Kasumi-1 (cell line): ENCODE data around the gene MID1.

ENCODE experiments used
- DNase-seq, 2 experiments: peaks; one replicate each; lab custom pipeline; 2025; lab: John Stamatoyannopoulos, UW

MID1 gene

GRCh38 chrX:10576777-10577447 is 43.5 kb downstream of the MID1 start:
- DNase-seq, result no peak

- DNase-seq, result no peak
Observed at GRCh38 chrX:10576186-10576585, 44.2 kb downstream of the MID1 start.

DNA sequence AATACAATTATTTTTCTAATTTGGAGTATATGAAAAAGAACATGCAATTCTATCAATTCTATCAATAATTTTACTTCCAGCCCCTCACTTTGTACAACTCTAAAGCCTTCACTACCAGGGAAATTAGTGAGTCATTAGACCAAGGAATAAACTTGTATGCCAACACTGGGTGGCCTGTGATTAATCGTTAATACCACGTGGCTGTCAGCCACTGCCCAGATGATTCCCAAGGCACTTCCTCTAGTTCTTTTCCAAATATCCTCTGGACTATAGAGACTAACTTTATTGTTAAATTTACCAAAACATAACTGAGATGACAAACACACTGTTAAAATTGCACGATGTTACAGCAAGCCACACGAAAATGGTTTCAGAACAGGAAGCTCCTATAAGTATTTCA is 45.7 kb downstream of the MID1 start:
- no peak for DNase-seq

GRCh38 chrX:10571260-10571659 is 49.1 kb downstream of the MID1 start:
- no peak for DNase-seq

GRCh38 chrX:10570601-10571000 is 49.8 kb downstream of the MID1 start:
- DNase-seq, result no peak

DNA sequence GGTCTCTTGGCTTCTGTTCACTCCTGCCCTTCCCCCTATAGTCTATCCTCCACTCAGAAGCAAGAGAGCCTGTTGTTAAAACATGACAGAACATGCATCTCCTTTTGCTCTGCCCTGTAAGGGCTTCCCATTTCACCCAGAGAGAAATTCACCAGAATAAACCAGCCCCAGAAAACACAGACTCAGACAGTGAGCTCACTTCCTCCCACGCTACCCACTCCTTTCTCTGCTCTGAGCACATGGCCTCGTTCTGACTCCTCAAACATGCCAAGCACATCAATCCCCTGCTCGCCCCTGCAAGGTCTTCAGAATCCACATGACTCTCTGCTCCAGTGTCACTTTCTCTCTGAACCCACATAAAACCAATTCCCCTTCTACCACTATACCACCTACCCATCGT is 50.4 kb downstream of the MID1 start:
- DNase-seq, result no peak

- no peak for DNase-seq
Observed at GRCh38 chrX:10568428-10568827, 52.0 kb downstream of the MID1 start.

- DNase-seq, result no peak
Observed at GRCh38 chrX:10567136-10567535, 53.2 kb downstream of the MID1 start.

DNA sequence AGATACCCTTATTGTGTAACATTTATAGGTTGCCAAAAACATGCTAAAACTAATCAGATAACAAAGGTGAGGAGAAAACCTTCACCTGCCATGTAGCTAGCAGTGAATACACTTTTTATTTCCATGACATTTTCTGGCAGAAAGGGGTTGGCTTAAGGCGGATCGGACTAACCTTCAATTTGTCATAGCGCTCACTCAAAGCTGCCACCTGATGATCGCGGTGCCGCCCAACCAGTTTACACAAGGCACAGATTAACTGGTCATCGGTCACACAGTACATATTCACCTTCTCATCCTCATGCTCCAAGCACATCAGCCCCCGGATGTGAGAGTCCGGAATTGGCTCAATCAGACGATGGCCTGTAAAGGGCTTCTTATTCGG is 53.7 kb downstream of the MID1 start:
- DNase-seq, result no peak

GRCh38 chrX:10564484-10564883 is 55.9 kb downstream of the MID1 start:
- no peak for DNase-seq

- DNase-seq, result no peak
Observed at GRCh38 chrX:10557166-10557565, 63.2 kb downstream of the MID1 start.

GRCh38 chrX:10556405-10556804 is 64.0 kb downstream of the MID1 start:
- no peak for DNase-seq

- peak; percentile 15 to 25 for DNase-seq
Observed at GRCh38 chrX:10555846-10556245, 64.5 kb downstream of the MID1 start.

- no peak for DNase-seq
Observed at GRCh38 chrX:10554612-10555270, 65.6 kb downstream of the MID1 start.

DNA sequence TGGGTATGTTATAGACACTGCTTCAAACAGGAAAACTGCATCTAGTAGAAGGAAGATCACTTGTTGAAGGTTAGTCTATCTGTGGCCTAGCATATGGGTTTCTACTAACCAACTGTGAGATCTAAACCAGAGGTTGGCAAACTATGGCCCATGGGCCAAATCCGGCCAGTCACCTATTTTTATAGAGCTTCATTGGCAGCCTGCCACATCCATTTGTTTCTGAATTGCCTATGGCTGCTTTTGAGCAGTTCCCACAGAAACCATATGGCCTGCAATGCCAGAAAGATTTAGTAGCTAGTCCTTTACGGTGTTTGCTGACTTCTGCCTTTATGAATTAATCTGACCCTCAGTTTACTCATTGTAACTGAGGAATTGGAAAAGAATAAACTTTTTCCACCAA is 71.1 kb downstream of the MID1 start:
- DNase-seq, result no peak

DNA sequence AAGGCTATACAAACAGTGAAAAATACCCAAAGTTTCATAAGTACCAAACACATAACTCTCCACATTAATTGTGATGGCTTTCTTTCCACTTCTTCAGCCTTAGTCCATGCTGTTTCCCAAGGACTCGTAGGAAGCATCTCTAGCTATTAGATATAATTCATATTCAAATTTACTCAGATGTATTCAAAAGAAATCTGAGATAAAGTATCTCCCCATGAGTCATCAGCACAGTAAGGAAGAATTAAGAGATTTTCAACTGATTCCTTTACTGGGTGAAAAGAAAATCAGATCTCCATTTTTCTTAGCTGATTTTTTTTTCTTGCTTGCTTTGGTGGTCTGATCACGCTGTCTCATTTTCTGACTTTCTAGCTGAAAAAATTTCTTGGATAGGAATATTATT is 71.7 kb downstream of the MID1 start:
- DNase-seq, result no peak

DNA sequence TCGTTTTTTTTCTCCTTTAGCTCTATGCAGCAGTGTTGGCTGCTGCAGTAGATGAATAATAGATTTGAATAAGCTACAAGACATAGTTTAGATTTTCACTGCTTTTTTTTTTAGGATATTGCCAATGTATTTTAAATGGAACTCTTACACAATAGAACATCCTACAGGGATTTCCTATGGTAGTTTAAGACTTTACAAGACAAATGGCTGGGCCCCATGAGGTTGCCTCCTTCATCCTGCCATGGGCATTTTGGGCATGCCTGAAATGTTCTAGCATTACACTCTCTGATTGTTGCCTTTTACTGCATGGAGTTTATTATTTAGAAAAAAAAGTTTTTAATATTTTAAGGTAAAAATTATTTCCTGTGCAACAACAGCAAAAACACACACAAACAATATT is 74.5 kb downstream of the MID1 start:
- DNase-seq, result no peak

DNA sequence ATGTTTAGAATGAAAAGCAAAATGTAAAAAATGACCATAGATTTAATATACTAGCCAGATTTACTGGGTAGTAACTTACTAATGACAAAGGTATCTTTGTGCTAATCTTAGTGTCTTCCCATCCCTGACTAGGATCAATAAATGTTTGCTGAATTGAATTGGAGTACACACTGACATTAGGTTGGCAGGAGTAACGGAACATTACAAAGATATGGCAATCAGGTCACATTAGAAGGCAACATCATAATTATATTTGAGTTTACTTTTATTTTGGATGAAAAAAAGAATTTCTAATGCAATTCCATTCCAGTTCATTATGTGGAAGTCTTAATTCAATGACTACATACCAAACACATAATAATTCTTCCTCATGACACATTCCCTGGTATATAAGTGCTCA is 77.8 kb downstream of the MID1 start:
- DNase-seq, result no peak

- DNase-seq, result no peak
Observed at GRCh38 chrX:10538831-10539230, 81.6 kb downstream of the MID1 start.

DNA sequence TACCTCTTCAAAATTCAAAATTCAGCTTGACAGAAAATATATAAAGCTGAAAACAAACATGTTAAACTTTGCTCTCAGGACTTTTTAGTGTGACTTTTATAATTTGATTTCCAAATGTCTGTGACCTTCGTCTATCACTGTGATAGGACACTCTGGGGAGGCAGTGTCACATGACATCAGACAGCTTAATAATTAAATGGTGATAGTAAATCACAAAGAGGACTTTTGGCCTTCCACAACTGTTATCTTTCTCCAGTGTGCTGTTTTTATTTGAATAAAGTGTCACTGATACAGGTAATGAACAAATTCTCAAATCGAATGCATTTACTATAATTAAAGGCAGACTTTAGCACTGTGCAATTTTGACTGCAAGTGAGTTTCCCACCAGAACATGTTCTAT is 83.1 kb downstream of the MID1 start:
- DNase-seq, result no peak

DNA sequence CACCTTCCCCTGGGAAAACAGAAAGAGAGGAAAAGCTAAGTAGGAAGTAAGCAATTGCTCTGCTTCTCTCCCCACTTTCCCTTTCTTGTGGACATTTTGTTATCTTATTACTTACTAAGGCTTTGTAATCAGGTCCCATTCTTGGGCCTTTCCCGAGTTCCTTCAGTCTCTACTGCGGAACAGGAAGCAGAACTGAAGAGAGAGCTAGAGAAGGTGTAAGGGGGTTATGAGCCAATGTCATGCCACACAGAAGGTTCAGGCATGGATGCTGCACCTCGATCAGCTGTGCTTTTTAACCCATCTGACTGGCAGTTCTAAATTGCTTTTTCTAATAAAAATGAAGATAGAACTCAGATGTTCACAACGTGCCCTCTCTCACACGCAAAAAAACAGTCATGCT is 83.6 kb downstream of the MID1 start:
- DNase-seq, result no peak

DNA sequence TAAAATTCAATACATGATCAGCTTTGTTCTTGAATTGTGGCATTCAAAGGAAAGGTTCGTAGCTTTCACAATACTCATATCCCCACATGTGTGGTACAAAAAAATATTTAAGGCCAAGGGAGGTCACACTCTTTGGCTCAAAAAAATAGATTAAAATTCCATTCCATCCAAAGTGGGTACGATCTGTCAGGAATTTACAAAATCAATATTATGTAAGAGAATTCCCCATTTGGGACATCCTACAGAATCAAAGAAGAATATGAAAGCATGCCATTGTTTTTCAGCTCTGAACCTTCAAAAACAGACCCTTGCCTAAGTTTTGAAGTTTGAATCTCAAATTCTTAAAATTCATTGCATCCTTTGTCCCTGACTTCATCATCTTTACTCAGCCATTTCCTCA is 85.8 kb downstream of the MID1 start:
- no peak for DNase-seq

GRCh38 chrX:10533696-10534365 is 86.6 kb downstream of the MID1 start:
- no peak for DNase-seq

- DNase-seq, result no peak
Observed at GRCh38 chrX:10531927-10532326, 88.5 kb downstream of the MID1 start.
